HEK293T (cell line): ENCODE data around the gene PIK3CD.

Experiments used
- CTCF ChIA-PET: fragments of 350-600 bp; formaldehyde crosslinking; extraction: SDS; loops from one replicate; lab custom pipeline; 2021; ENCODE audit warnings: antibody characterized with exemption, inconsistent platforms; lab: Yijun Ruan, JAX
- POLR2A ChIA-PET: fragments of 350-600 bp; formaldehyde crosslinking; extraction: SDS; loops from one replicate; lab custom pipeline; 2020; ENCODE audit warnings: antibody characterized with exemption, inconsistent platforms; lab: Yijun Ruan, JAX
- DNase-seq: peaks from one replicate; pipeline ENCODE4 v3.0.0; 2012; ENCODE audit warnings: mixed read lengths; ENCODE audit errors: extremely low spot score
- ARNT ChIP-seq: fragments of 450-650 bp; IDR thresholded peaks from 2 replicates; pipeline ENCODE4 v1.6.1; 2017; ENCODE audit warnings: mild to moderate bottlenecking
- BHLHE40 ChIP-seq: fragments of 450-650 bp; IDR thresholded peaks from 2 replicates; pipeline ENCODE4 v1.6.1; 2016; ENCODE audit warnings: mild to moderate bottlenecking, moderate library complexity, borderline replicate concordance
- CTBP1 ChIP-seq: fragments of 450-650 bp; IDR thresholded peaks from 2 replicates; pipeline ENCODE4 v1.6.1; 2016; ENCODE audit warnings: borderline replicate concordance
- ELF4 ChIP-seq: fragments of 450-650 bp; IDR thresholded peaks from 2 replicates; pipeline ENCODE4 v1.6.1; 2017; ENCODE audit warnings: antibody characterized with exemption
- FOXA1 ChIP-seq: fragments of 450-650 bp; IDR thresholded peaks from 2 replicates; pipeline ENCODE4 v1.6.1; 2016; ENCODE audit warnings: mild to moderate bottlenecking
- FOXK2 ChIP-seq: fragments of 450-650 bp; IDR thresholded peaks from 2 replicates; pipeline ENCODE4 v1.6.1; 2016; ENCODE audit warnings: mild to moderate bottlenecking
- FOXM1 ChIP-seq: fragments of 450-650 bp; IDR thresholded peaks from 2 replicates; pipeline ENCODE4 v1.6.1; 2017; ENCODE audit warnings: mild to moderate bottlenecking, borderline replicate concordance
- HDGF ChIP-seq: fragments of 450-650 bp; IDR thresholded peaks from 2 replicates; pipeline ENCODE4 v1.6.1; 2017; ENCODE audit warnings: antibody characterized with exemption, borderline replicate concordance
- L3MBTL2 ChIP-seq: fragments of 450-650 bp; conservative IDR thresholded peaks from 2 replicates; pipeline ENCODE4 v1.6.1; 2016; ENCODE audit warnings: mild to moderate bottlenecking
- LEF1 ChIP-seq: fragments of 450-650 bp; IDR thresholded peaks from 2 replicates; pipeline ENCODE4 v1.6.1; 2017; ENCODE audit warnings: mild to moderate bottlenecking, borderline replicate concordance
- NFRKB ChIP-seq: fragments of 450-650 bp; IDR thresholded peaks from 2 replicates; pipeline ENCODE4 v1.6.1; 2016; ENCODE audit warnings: mild to moderate bottlenecking, moderate library complexity
- SP1 ChIP-seq: fragments of 450-650 bp; IDR thresholded peaks from 2 replicates; pipeline ENCODE4 v1.6.1; 2017
- SUZ12 ChIP-seq: fragments of 450-650 bp; IDR thresholded peaks from 2 replicates; pipeline ENCODE4 v1.6.1; 2016; ENCODE audit warnings: mild to moderate bottlenecking
- TARDBP ChIP-seq: fragments of 450-650 bp; IDR thresholded peaks from 2 replicates; pipeline ENCODE4 v1.6.1; 2016
- ZNF384 ChIP-seq: fragments of 450-650 bp; IDR thresholded peaks from 2 replicates; pipeline ENCODE4 v1.6.1; 2016
- TF ChIP-seq, protein P1 (sequence below): fragments of 450-650 bp; IDR thresholded peaks from 2 replicates; pipeline ENCODE4 v1.6.1; 2016

The PIK3CD gene

DNA sequence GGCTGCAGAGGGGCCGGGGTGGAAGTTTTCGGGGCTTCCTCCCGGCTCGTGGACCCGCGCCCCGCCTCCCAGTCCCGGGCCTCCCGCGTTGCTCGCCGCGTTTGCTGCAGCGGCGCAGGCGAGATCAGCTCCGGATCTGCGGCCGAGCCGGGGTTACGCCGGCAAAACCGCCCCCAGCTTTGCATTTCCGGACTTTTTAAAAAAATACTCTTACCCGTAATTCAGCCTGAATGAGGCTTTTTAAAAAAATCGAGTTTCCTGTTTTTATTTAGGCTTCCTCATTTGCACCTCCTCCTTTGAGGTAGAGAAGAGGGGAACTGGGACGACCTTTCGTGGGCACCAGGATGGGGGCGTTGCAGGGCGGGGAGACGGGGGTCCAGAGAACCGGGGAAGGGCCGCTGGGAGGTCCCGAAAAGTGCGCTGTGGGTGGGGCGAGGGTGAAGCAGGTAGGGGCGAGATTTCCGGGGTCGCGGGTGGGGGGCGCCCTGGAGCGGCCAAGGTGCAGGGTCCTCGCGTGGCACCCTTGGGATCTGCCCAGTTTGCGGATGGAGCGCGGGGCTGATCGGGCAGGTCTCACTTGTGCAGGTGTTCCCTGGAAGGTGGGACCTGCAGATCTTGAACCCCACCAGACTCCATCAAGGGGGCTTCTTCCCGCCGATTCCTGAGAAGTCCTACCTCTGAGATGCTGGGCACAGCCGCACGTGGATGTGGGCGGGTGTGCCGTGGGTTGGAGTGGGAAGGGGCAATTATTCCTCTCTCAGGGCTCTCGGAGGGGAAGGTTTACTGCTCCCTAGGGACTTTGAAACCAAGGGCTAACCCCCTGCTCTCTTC is 1.1 kb downstream of the PIK3CD start:
- TF ChIP-seq FOXM1: no peak
- TF ChIP-seq SP1: no peak
- no peak for TF ChIP-seq SUZ12
- TF ChIP-seq ZNF384: no peak
- no peak for TF ChIP-seq FOXA1
- TF ChIP-seq, protein P1, sequence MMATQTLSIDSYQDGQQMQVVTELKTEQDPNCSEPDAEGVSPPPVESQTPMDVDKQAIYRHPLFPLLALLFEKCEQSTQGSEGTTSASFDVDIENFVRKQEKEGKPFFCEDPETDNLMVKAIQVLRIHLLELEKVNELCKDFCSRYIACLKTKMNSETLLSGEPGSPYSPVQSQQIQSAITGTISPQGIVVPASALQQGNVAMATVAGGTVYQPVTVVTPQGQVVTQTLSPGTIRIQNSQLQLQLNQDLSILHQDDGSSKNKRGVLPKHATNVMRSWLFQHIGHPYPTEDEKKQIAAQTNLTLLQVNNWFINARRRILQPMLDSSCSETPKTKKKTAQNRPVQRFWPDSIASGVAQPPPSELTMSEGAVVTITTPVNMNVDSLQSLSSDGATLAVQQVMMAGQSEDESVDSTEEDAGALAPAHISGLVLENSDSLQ: no peak
- no peak for TF ChIP-seq ELF4
- no peak for TF ChIP-seq NFRKB
- TF ChIP-seq ARNT: no peak
- TF ChIP-seq FOXK2: no peak
- TF ChIP-seq CTBP1: no peak
- TF ChIP-seq LEF1: no peak
- TF ChIP-seq HDGF: no peak
- TF ChIP-seq L3MBTL2: no peak
- TF ChIP-seq TARDBP: no peak
- no peak for TF ChIP-seq BHLHE40
- ChIA-PET CTCF (no interaction called here), POLR2A (no interaction called here)
- peak; percentile 30 for DNase-seq

DNA sequence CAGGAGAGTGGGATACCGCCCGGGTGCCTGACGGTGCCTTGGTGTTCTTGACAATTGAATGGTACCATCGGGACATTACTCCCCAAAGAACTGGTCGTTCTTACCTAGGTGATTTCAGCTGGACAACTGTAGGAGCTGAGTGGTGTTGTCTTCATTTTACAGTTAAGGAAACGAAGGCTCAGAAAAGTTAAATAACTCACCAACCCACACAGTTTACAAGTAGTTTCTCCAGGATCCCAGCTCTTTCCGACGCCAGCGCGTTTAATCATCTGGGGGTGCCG is 1.6 kb downstream of the PIK3CD start:
- POLR2A ChIA-PET: no interaction called here
- TF ChIP-seq, protein P1: no peak
- DNase-seq: no peak
- CTCF ChIA-PET: no interaction called here

DNA sequence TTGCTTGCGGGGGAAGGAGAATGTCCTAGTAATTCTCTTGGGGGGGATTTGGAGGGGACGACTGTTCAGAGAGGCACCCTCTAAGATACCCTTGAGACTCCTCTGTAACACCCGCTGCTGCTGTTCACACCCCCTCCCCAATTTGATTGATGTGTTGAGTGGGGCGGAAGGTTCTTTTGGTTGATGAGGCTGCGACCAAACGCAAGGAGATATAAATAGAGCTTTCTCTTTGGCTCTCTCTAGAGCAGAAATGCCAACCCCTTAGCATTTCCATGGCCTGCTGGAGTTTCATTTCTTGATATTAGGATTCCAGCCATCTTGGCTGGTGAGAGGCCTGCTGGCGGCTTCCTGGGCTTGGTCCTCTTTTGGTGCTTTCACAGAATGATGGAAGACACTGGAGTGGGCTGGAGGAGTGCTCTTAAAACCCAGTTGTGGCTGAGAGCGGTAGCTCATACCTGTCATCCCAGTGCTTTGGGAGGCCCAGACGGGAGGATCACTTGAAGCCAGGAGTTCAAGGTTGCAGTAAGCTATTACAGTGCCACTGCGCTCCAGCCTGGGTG is 2.0 kb downstream of the PIK3CD start:
- ChIA-PET POLR2A (no interaction called here), CTCF (no interaction called here)
- DNase-seq: no peak
- TF ChIP-seq TARDBP: no peak
- no peak for TF ChIP-seq ELF4
- TF ChIP-seq LEF1: no peak
- no peak for TF ChIP-seq HDGF
- TF ChIP-seq ARNT: no peak
- no peak for TF ChIP-seq BHLHE40
- TF ChIP-seq L3MBTL2: no peak

DNA sequence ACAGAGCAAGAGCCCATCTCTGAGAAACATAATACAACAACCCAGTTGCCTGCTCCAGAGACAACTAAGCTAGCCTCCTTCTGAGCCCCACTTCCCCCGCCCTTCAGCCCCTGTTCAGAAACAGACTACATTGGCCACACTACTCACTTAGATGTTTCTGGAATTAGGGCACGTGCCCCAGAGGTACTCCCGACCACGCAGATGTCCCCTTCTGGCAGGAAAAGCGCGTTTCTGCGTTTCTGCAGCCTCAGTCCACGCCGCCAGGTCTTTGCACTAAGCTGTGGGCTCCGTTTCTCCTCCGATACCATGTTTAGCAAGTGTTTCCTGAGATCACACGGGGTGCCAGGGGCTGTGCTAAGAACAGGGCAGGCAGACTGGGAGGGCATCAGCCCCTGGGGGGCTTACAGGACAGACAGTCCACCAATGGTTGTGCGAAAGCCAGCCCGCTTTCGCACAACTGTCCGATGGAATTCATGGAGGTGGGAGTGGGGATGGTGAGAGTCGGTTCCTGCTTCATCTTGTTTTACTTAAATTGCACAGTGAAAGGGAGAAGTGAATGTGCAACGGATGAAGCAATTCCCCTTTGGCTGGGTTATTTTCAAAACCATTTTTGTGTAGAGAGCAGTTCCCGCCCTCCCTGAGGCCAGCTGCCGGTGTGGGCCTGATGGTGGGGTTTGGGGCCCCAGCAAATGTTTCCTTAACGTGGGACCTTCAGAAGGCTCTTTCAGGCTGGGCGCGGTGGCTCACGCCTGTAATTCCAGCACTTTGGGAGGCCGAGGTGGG is 2.7 kb downstream of the PIK3CD start:
- DNase-seq: no peak

DNA sequence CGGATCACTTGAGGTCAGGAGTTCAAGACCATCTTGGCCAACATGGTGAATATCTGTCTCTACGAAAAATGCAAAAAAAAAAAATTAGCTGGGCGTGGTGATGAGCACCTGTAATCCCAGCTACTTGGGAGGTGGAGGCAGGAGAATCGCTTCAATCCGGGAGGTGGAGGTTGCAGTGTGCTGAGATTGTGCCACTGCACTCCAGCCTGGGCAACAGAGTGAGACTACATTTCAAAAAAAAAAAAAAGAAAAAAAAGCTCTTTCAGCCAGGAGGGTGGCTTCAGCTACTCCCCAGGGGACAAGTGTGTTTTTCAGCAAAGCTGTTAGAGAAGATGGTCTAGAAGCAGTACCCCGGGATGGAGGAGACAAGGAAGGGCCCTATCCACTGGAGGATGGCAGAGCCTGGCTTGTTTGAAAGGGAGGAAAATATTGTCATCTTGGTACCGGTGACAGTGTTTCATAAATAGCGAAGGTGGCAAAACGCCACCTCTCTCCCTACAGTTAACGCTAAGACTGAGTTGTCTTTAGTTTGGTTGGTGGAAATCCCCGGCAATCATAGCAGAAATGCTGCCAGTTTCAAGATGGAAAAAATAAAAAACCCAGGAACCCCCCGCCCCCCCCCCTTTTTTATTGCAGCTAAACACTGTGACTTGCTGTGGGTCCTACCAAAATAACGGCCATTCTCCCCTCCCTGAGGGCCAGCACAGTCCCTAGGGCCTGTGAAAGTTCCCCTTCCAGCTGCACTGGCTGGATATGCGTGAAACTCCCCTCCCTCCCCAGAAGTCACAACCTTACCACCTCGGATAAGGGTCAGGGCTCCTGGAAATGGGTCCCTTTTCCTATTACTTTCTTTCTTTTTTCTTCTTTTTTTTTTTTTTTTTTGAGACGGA is 3.5 kb downstream of the PIK3CD start:
- ChIA-PET CTCF (no interaction called here), POLR2A (no interaction called here)
- no peak for DNase-seq
- TF ChIP-seq L3MBTL2 (no peak), ELF4 (no peak), CTBP1 (no peak), SP1 (no peak), LEF1 (no peak), BHLHE40 (no peak), HDGF (no peak), SUZ12 (no peak), TARDBP (no peak), FOXM1 (no peak), NFRKB (no peak), ZNF384 (no peak), FOXA1 (no peak), ARNT (no peak)
- TF ChIP-seq, protein P1: no peak

More for the DNA sequence above, 2.7 kb downstream of the PIK3CD start:
- no peak for TF ChIP-seq ELF4
- ChIA-PET CTCF (no interaction called here), POLR2A (no interaction called here)

DNA sequence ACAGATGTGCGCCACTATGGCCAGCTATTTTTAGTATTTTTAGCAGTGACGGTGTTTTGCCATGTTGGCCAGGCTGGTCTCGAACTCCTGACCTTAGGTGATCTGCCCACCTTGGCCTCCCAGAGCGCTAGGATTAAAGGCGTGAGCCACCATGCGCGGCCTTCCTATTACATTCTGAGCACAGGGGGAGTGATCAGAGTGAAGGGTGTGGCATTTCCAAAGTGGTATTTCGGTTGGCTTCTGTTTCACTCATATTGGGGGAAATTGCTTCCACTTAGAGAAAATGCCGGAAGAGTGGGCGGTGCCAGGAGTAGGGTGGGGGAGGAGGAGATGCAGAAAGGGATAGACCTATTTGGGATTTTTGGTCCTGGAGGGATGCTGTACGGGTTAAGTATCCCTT is 4.3 kb downstream of the PIK3CD start:
- TF ChIP-seq ZNF384 (no peak), SUZ12 (no peak), FOXA1 (no peak), LEF1 (no peak), L3MBTL2 (no peak), FOXM1 (no peak), SP1 (no peak), FOXK2 (no peak), ELF4 (no peak), BHLHE40 (no peak), CTBP1 (no peak), NFRKB (no peak), ARNT (no peak), TARDBP (no peak), HDGF (no peak)
- TF ChIP-seq, protein P1: no peak
- POLR2A ChIA-PET: no interaction called here
- DNase-seq: no peak
- CTCF ChIA-PET: no interaction called here
